Measurements from ENCODE around the gene FTCD.

Gene FTCD

DNA sequence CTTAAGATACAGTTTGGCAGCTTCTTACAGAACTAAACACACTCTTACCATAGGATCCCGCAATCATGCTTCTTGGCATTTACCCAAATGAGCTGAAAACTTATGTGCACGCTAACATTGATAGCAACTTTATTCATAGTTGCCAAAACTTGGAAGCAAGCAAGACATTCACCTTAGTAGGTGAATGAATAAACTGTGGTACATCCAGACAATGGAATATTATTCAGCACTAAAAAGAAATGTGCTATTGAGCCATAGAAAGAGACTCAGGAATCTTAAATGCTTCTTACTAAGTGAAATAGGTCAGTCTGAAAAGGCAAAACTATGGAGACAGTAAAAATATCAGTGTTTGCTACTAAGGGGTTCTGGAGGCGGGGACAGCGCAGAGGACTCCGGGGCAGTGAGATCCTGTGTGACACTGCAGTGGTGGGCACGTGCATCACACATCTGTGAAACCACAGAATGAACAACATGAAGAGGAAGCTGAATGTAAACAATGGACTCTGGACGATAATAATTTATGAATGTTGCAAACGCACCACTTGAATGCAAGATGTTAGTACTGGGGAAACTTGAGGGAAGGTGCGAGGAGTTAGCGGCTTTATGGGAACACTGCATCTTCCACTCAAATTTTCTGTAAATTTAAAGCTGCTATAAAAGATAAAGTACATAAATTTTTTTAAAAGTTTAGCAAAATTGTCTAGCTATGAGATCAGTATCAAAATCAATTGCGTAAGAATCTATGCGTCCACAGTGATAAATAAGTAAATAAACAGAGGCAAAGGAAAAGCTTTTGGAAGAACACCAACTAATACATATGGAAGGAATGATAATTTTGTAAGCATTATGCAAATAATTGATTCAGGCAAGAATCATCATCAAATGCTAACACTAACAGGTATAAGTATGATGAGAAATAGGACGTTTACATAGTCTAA is 44.3 kb upstream of the FTCD start:
- H3K36me3 ChIP-seq (ENCODE audit: low read depth) = peaks cover 90% of the 10 kb centered on the region
- TF ChIP-seq, protein P1, sequence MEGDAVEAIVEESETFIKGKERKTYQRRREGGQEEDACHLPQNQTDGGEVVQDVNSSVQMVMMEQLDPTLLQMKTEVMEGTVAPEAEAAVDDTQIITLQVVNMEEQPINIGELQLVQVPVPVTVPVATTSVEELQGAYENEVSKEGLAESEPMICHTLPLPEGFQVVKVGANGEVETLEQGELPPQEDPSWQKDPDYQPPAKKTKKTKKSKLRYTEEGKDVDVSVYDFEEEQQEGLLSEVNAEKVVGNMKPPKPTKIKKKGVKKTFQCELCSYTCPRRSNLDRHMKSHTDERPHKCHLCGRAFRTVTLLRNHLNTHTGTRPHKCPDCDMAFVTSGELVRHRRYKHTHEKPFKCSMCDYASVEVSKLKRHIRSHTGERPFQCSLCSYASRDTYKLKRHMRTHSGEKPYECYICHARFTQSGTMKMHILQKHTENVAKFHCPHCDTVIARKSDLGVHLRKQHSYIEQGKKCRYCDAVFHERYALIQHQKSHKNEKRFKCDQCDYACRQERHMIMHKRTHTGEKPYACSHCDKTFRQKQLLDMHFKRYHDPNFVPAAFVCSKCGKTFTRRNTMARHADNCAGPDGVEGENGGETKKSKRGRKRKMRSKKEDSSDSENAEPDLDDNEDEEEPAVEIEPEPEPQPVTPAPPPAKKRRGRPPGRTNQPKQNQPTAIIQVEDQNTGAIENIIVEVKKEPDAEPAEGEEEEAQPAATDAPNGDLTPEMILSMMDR (IDR thresholded peaks at IDR 0.05; ENCODE audit: poor library complexity, severe bottlenecking) = no peak
- peak; percentile 24 for DNase-seq (ENCODE audit: low spot score)
- H3K27ac ChIP-seq (ENCODE audit: poor library complexity, severe bottlenecking) = no peak overlapping the region
- H3K9me3 ChIP-seq (ENCODE audit: severe bottlenecking) = no peaks in the 10 kb centered on the region
- no peak for ATAC-seq (ENCODE audit: low read depth)
- no peak overlapping the region for H3K4me3 ChIP-seq (ENCODE audit: severe bottlenecking)
- no peaks in the 10 kb centered on the region for H3K27me3 ChIP-seq (ENCODE audit: insufficient read depth, poor library complexity, severe bottlenecking)
- H3K4me1 ChIP-seq (ENCODE audit: insufficient read depth, poor library complexity, severe bottlenecking) = no peaks in the 10 kb centered on the region

- H3K4me1 ChIP-seq (ENCODE audit: insufficient read depth, poor library complexity, severe bottlenecking) = no peaks in the 10 kb centered on the region
- TF ChIP-seq, protein P1 (IDR thresholded peaks at IDR 0.05; ENCODE audit: poor library complexity, severe bottlenecking) = no peak
- ATAC-seq (ENCODE audit: low read depth) (no peak), DNase-seq (ENCODE audit: low spot score) (no peak)
- H3K4me3 ChIP-seq (ENCODE audit: severe bottlenecking) = no peak overlapping the region
- H3K9me3 ChIP-seq (ENCODE audit: severe bottlenecking) = no peaks in the 10 kb centered on the region
- no peak overlapping the region for H3K27ac ChIP-seq (ENCODE audit: poor library complexity, severe bottlenecking)
- H3K36me3 ChIP-seq (ENCODE audit: low read depth) = peaks cover 78% of the 10 kb centered on the region
- no peaks in the 10 kb centered on the region for H3K27me3 ChIP-seq (ENCODE audit: insufficient read depth, poor library complexity, severe bottlenecking)
These were observed 41.4 kb upstream of the FTCD start for GRCh38 chr21:46196733-46197132.

DNA sequence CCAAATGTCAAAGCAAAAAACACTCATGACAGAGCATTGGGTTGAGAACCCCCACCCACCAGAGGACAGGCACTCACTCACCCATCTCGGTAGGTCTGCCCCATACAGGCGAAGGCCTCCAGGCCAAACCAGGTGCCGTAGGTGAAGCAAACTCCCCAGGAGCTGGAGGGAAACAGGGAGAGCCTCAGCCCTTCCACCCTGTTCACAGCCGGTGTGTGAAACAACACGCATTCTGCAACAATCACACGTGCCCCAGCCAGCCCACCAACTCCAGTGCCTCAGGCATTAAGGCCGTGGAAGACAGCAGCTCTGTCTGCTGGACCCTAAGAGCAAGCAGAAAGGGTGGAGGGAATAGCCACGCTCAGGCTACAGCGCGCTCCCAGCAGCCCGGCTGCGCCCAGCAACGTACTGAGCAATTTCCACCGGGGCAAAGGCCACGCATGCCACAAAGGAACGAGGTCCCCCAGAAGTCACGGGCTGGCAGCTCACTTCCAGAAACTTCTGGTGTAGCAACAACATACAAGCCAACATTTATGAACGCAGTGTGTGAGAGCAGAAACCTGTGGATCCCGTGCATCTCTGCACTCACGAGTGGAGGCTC is 40.3 kb upstream of the FTCD start:
- ATAC-seq (ENCODE audit: low read depth) = no peak

DNA sequence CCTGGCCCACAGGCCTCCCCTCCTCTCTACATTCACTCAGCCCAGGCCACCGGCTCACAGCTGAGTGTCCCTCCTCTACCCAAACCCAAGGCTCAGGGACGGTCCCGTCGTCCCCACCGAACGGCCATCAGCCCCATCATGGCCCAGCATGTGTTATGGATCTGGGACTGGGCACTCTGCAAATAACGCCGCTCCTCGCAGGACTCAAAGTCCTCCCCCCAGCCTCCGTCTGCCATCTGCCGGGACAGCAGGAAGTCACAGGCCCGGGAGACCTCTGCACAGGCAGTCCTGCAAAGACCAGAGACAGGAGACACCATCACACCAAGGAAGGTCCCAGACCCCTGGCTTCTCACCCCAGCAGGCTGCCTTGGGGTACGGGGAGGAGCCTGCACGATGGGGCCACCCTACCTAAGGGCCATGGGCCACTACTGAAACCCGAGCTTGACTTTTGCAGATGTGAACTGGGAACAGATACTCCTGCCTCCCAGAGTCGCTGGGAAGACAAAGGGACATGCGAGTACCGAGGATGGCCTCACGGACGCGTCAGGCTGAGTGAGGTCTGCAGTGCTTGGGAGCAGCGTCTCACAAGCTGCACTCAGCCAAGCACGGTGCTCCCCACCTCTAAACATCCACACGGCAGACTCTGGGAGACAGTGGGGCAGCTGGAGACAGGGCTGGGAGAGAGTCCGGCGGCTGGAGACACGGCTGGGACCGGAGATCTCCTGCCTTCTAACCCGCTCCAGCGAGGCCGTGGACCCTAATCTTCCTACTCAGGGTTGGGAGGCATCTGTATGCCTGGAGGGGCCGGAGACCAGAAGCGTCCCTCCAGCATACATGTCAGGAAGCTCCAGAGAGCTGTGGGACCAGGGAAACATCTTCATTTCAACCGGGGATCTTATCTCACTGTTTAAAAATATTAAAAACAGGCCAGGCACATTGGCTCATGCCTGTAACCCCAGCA is 39.3 kb upstream of the FTCD start:
- Histone ChIP-seq H3K27me3 (ENCODE audit: insufficient read depth, poor library complexity, severe bottlenecking) (no peaks in the 10 kb centered on the region), H3K36me3 (ENCODE audit: low read depth) (peaks cover 77% of the 10 kb centered on the region), H3K27ac (ENCODE audit: poor library complexity, severe bottlenecking) (no peak overlapping the region), H3K4me3 (ENCODE audit: severe bottlenecking) (no peak overlapping the region), H3K9me3 (ENCODE audit: severe bottlenecking) (no peaks in the 10 kb centered on the region), H3K4me1 (ENCODE audit: insufficient read depth, poor library complexity, severe bottlenecking) (no peaks in the 10 kb centered on the region)
- ATAC-seq (ENCODE audit: low read depth) = no peak
- TF ChIP-seq, protein P1 (IDR thresholded peaks at IDR 0.05; ENCODE audit: poor library complexity, severe bottlenecking) = no peak
- peak; percentile 60 for DNase-seq (ENCODE audit: low spot score)

More for the DNA sequence above, 40.3 kb upstream of the FTCD start:
- Histone ChIP-seq H3K27me3 (ENCODE audit: insufficient read depth, poor library complexity, severe bottlenecking) (no peaks in the 10 kb centered on the region), H3K36me3 (ENCODE audit: low read depth) (peaks cover 84% of the 10 kb centered on the region), H3K4me3 (ENCODE audit: severe bottlenecking) (no peak overlapping the region), H3K4me1 (ENCODE audit: insufficient read depth, poor library complexity, severe bottlenecking) (no peaks in the 10 kb centered on the region), H3K9me3 (ENCODE audit: severe bottlenecking) (no peaks in the 10 kb centered on the region), H3K27ac (ENCODE audit: poor library complexity, severe bottlenecking) (no peak overlapping the region)
- peak; percentile 62 for DNase-seq (ENCODE audit: low spot score)
- TF ChIP-seq, protein P1 (IDR thresholded peaks at IDR 0.05; ENCODE audit: poor library complexity, severe bottlenecking) = no peak

Data from RWPE2 (cell line).